ENCODE measurements around the gene TRAPPC6A. TPM values are rescaled to one million over a fixed set of nuclear protein-coding genes. Genes with fewer than 3 reads are reported as not detected.
A peak's percentile ranks its signal among the peaks of the same experiment; 100 is the strongest.

The TRAPPC6A gene
- total RNA-seq, 4 donors from 2014 or later = 15.7 to 51.2 (median 29.7) TPM; not detected in 1

- in situ Hi-C loops (cut with MboI; ENCODE audit: low pct_ligation_motif_present in 1 of 4, low pct_unique_long_range_greater_than_20kb in 1 of 4, low sequenced_read_pairs in 3 of 4) = no loop called here
- Histone ChIP-seq H3K27me3 (no peaks in the 10 kb centered on the region), H3K9me3 (no peaks in the 10 kb centered on the region), H3K4me3 (no peak overlapping the region), H3K36me3 (no peaks in the 10 kb centered on the region), H3K27ac (no peak overlapping the region), H3K4me1 (peaks cover 11 to 22% (median 20%) of the 10 kb centered on the region in 4 donors)
- no peak for DNase-seq
- TF ChIP-seq CTCF (IDR thresholded peaks at IDR 0.05) (no peak), EP300 (IDR thresholded peaks at IDR 0.05; ENCODE audit: low read depth) (no peak), POLR2A (IDR thresholded peaks at IDR 0.05) (no peak), POLR2AphosphoS5 (IDR thresholded peaks at IDR 0.05) (no peak)
- intact Hi-C loops (cut with DNase I; ENCODE audit: low total_unique reads) = no loop called here
- WGBS, 2 donors (ENCODE audit: low coverage in 1 of 2) = 99 to 100% methylated on average over 1 to 5 of the region's 5 CpGs
Observed at GRCh38 chr19:45184115-45184514, 6.1 kb upstream of the TRAPPC6A start.

GRCh38 chr19:45182758-45183157 lies 4.7 kb upstream of the TRAPPC6A start:
- intact Hi-C loops (cut with DNase I; ENCODE audit: low total_unique reads) (no loop called here), in situ Hi-C loops (cut with MboI; ENCODE audit: low pct_ligation_motif_present in 1 of 4, low pct_unique_long_range_greater_than_20kb in 1 of 4, low sequenced_read_pairs in 3 of 4) (no loop called here)
- no peak for DNase-seq
- 55 to 66% methylated on average over 4 of the region's 4 CpGs for WGBS, 2 donors (ENCODE audit: low coverage in 1 of 2)
- Histone ChIP-seq H3K9me3 (no peaks in the 10 kb centered on the region), H3K36me3 (no peaks in the 10 kb centered on the region), H3K27me3 (no peaks in the 10 kb centered on the region), H3K4me1 (peaks cover 11 to 25% (median 21%) of the 10 kb centered on the region in 4 donors), H3K27ac (no peak overlapping the region), H3K4me3 (no peak overlapping the region)
- TF ChIP-seq EP300 (IDR thresholded peaks at IDR 0.05; ENCODE audit: low read depth) (no peak), POLR2A (IDR thresholded peaks at IDR 0.05) (no peak), POLR2AphosphoS5 (IDR thresholded peaks at IDR 0.05) (no peak), CTCF (IDR thresholded peaks at IDR 0.05) (no peak)

GRCh38 chr19:45180936-45181335 lies 2.9 kb upstream of the TRAPPC6A start:
- H3K9me3 ChIP-seq = no peaks in the 10 kb centered on the region
- 51 to 79% methylated on average over 3 to 7 of the region's 7 CpGs for WGBS, 2 donors (ENCODE audit: low coverage in 1 of 2)
- no peak overlapping the region for H3K27ac ChIP-seq
- H3K27me3 ChIP-seq = no peaks in the 10 kb centered on the region
- H3K36me3 ChIP-seq = no peaks in the 10 kb centered on the region
- intact Hi-C loops (cut with DNase I; ENCODE audit: low total_unique reads) (no loop called here), in situ Hi-C loops (cut with MboI; ENCODE audit: low pct_ligation_motif_present in 1 of 4, low pct_unique_long_range_greater_than_20kb in 1 of 4, low sequenced_read_pairs in 3 of 4) (no loop called here)
- no peak overlapping the region for H3K4me3 ChIP-seq
- peaks cover 11 to 34% (median 29%) of the 10 kb centered on the region in 4 donors for H3K4me1 ChIP-seq
- TF ChIP-seq CTCF (IDR thresholded peaks at IDR 0.05) (no peak), POLR2A (IDR thresholded peaks at IDR 0.05) (no peak), EP300 (IDR thresholded peaks at IDR 0.05; ENCODE audit: low read depth) (no peak), POLR2AphosphoS5 (IDR thresholded peaks at IDR 0.05) (no peak)
- DNase-seq = no peak

- H3K36me3 ChIP-seq = no peaks in the 10 kb centered on the region
- WGBS, 2 donors (ENCODE audit: low coverage in 1 of 2) = 61 to 72% methylated on average over 4 to 7 of the region's 9 CpGs
- H3K27me3 ChIP-seq = no peaks in the 10 kb centered on the region
- peak overlapping the region; percentile 70 to 89 (median 80) for H3K4me3 ChIP-seq
- TF ChIP-seq POLR2AphosphoS5 (IDR thresholded peaks at IDR 0.05) (no peak), EP300 (IDR thresholded peaks at IDR 0.05; ENCODE audit: low read depth) (no peak), POLR2A (IDR thresholded peaks at IDR 0.05) (no peak), CTCF (IDR thresholded peaks at IDR 0.05) (no peak)
- H3K9me3 ChIP-seq = no peaks in the 10 kb centered on the region
- in situ Hi-C loops (cut with MboI; ENCODE audit: low pct_ligation_motif_present in 1 of 4, low pct_unique_long_range_greater_than_20kb in 1 of 4, low sequenced_read_pairs in 3 of 4) (no loop called here), intact Hi-C loops (cut with DNase I; ENCODE audit: low total_unique reads) (no loop called here)
- DNase-seq = no peak
- H3K4me1 ChIP-seq = peaks cover 11 to 34% (median 29%) of the 10 kb centered on the region in 4 donors
- H3K27ac ChIP-seq = peak overlapping the region; percentile 91 to 96 (median 94)
Observed at GRCh38 chr19:45179892-45180370, 1.9 kb upstream of the TRAPPC6A start.

Measured in transverse colon (tissue), 4 donors.